ENCODE data around the gene TXNDC16.

- TF ChIP-seq CTCF (IDR thresholded peaks at IDR 0.05; ENCODE audit: insufficient read depth, low read length, poor library complexity, severe bottlenecking) (no peak), EZH2phosphoT487 (conservative IDR thresholded peaks at IDR 0.05; ENCODE audit: low read length) (no peak)
These were observed 117.3 kb downstream of the TXNDC16 start for GRCh38 chr14:52434955-52435354.

Measured in SU-DHL-6 (cell line).